Subcutaneous adipose tissue (tissue), 4 donors: Measurements from ENCODE around the gene TTC28. TPM values are rescaled to one million over a fixed set of nuclear protein-coding genes. Genes with fewer than 3 reads are reported as not detected.

Source experiments
- total RNA-seq, 4 donors: library from RNA; depleted of rRNA; stranded (reverse); fragments of >200 nt; gene quantifications; one replicate each; pipeline ENCODE4 v1.1.0, GENCODE V29; 2016
- TF ChIP-seq, protein P1 (sequence below): fragments of 450-650 bp; IDR thresholded peaks from one replicate; pipeline ENCODE4 v1.5.1; 2016; ENCODE audit warnings: low read depth, mild to moderate bottlenecking, control low read depth, antibody characterized with exemption, moderate library complexity

The TTC28 gene
- total RNA-seq, 4 donors from 2014 or later, result 42.6 to 71.6 (median 43.4) TPM

- TF ChIP-seq, protein P1, sequence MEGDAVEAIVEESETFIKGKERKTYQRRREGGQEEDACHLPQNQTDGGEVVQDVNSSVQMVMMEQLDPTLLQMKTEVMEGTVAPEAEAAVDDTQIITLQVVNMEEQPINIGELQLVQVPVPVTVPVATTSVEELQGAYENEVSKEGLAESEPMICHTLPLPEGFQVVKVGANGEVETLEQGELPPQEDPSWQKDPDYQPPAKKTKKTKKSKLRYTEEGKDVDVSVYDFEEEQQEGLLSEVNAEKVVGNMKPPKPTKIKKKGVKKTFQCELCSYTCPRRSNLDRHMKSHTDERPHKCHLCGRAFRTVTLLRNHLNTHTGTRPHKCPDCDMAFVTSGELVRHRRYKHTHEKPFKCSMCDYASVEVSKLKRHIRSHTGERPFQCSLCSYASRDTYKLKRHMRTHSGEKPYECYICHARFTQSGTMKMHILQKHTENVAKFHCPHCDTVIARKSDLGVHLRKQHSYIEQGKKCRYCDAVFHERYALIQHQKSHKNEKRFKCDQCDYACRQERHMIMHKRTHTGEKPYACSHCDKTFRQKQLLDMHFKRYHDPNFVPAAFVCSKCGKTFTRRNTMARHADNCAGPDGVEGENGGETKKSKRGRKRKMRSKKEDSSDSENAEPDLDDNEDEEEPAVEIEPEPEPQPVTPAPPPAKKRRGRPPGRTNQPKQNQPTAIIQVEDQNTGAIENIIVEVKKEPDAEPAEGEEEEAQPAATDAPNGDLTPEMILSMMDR, result no peak
Measured at GRCh38 chr22:28034145-28034759, 645.4 kb downstream of the TTC28 start.

DNA sequence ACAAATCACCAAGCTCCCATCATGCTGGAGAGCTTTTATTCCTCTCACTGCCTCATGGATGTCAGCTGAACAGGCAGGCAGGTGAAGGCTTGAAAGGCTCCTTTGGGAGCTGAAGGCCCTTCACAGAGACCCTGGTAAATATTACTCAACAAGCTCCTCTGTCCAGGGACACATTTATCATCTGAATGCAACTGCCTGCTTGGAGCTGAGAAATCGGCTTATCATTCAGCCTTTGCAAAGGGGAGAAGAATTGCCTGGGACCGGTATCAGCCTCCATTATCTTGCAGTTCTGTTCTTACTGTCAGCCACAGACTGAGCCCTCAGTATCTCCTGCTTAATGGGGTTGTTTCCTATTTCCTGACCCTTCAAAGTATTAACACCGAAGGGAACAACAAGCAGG lies 646.8 kb downstream of the TTC28 start:
- TF ChIP-seq, protein P1, result no peak

DNA sequence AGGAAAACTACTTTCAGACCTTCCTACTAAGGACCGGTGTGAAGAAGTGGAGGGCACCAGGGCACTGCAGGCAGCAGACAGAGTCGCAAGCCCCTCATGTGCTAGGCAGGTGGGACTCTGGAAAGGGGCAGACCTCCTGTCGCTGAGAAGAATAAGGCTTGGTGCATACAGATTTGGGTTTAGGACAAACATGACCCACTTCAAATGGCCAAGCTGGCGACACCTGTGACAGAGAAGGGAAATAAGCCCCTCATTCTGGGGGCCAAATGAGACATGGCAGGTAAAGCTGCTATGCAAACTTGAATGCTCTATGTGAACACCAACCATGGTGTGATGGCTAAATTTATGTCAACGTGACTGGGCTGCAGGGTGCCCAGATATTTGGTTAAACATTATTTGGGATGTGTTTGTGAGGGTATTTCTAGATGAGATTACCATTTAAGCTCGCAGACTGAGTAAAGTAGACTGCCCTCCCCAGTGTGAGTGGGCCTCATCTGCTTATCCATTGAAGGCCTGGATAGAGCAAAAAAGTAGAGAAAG lies 648.2 kb downstream of the TTC28 start:
- TF ChIP-seq, protein P1, result no peak

DNA sequence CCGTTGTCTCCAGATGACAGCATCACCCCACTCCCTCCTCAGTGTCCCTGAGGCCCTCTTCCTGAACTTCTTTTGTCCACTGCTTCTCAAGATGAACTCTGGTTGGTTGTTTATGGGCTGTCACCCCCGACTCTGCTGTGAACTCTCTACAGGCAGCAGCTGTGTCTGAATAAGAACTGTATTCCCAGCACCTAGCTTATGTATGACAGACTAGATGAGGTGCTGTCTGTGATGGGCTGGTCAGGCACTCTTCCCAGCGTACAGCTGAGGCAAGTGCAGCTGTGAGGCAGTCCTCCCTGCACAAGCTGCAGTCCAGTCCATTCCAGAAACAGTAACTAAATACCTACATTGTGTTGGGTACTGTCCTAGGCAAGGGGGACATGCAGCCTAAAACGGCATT lies 649.2 kb downstream of the TTC28 start:
- TF ChIP-seq, protein P1, result no peak

DNA sequence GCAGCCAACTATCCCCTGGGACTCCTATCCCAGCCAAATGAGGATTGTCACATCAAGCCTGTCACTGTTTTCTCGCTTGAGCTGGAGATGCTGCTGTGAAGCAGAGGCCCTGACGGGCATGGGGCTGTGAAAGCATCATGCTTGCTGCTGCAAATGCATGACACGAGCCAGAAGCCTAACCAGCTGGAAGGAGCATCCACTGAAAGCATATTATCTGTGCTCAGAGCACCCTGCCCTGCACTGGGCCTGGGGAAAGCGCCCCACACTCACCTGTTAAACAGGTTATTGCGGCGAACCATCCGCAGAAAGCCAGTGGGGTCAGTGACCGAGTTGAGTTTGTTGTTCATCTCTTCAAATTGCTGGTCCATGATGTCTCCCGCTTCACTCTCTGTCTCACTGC lies 649.7 kb downstream of the TTC28 start:
- TF ChIP-seq, protein P1, result no peak

DNA sequence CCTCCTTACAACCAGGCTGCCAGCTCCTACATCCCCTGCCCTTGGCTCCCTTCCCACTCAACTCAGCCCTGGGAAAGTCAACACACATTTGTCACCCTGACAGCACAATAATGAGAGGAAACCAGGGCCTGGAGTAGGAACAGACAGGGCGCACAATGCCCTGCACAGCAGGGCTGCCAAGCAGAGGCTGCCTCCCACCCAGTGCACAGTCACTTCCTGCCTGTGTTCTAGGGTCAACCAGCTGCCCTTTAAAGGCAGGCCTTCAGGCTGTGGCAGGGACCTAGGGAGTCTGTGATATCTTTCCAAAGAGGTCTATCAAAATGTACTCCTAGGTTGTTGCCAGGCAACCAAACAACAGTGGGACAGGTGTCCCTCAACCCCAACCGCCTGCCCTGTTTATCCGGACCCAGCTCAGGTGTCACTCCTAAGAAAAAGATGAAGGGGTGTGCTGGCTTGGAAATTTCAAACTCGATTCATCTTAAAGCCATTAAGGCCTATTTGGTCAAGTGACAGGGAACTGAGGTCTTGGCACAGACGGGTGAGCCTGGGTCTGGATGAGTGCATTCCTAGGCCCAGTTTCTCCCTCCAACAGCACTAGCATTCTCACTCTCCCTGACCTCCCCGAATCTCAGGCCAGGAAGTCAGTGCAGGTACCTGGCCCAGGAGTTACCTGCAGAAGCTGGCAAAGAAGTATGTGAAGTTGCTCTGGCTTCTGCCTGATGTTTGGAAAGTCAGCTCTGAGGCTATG lies 650.3 kb downstream of the TTC28 start:
- TF ChIP-seq, protein P1, result no peak
